Measurements from ENCODE around the gene GSTP1.
"Not testable (repeated sequence)": the region's sequence is repeated elsewhere in the genome, so short reads cannot be mapped to it uniquely, and the experiment has no call there.

Gene GSTP1

DNA sequence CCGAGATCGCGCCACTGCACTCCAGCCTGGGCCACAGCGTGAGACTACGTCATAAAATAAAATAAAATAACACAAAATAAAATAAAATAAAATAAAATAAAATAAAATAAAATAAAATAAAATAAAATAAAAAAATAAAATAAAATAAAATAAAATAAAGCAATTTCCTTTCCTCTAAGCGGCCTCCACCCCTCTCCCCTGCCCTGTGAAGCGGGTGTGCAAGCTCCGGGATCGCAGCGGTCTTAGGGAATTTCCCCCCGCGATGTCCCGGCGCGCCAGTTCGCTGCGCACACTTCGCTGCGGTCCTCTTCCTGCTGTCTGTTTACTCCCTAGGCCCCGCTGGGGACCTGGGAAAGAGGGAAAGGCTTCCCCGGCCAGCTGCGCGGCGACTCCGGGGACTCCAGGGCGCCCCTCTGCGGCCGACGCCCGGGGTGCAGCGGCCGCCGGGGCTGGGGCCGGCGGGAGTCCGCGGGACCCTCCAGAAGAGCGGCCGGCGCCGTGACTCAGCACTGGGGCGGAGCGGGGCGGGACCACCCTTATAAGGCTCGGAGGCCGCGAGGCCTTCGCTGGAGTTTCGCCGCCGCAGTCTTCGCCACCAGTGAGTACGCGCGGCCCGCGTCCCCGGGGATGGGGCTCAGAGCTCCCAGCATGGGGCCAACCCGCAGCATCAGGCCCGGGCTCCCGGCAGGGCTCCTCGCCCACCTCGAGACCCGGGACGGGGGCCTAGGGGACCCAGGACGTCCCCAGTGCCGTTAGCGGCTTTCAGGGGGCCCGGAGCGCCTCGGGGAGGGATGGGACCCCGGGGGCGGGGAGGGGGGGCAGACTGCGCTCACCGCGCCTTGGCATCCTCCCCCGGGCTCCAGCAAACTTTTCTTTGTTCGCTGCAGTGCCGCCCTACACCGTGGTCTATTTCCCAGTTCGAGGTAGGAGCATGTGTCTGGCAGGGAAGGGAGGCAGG is at the start of gene GSTP1:
Gene GSTP1, plus strand, starts transcription at position 566 of the 958 bp plus-strand sequence. Its CDS starts 32 bp downstream, at position 598.
- DNase-seq = peak; percentile 73 to 94

DNA sequence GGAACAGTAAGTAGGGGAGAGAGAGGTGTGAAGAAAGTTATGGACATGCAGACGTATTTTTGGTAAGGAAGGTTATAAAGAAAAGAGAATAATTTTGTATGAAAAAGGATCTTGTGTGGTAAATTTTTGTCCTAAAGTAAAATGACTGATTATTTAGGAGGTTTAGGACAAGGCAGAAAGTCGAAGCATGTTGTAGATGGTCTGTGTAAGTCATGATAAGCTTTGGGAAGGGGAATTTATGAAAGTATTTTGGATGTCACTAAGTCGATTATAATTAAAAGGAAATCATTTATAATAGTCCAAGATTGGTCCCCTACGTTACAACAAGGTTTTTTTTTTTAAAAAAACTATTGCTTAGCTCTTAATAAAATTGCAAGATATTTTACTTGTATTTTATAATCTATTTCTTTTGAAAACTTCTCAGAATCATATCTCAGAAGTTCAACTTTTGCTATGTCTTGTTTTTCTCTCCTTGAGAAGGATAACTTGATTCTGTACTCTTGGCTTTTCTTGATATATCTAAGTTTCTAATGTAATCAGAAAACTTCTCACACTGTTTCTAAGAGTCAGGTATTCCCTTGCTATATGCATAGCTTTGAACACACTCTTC is 49.4 kb upstream of the GSTP1 start:
- no peak for DNase-seq

DNA sequence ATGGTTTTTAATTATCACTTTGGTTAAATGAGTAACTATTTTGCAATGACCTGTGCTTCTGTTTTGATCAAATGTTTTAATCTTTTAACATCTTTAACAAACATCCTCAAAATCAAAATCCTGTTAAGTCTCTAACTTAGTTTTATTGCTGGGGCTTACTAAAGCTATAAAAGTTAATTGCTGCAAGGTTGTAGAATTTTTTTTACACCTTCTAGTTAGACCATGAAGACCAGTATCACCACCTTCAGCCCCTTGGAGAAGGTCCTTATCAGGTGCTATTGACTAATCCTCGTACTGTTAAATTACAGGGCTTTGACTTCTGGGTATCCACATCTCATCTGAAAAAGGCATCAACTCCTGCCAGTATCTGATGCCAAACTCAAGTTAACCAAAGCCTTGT is 48.1 kb upstream of the GSTP1 start:
- no peak for DNase-seq

DNA sequence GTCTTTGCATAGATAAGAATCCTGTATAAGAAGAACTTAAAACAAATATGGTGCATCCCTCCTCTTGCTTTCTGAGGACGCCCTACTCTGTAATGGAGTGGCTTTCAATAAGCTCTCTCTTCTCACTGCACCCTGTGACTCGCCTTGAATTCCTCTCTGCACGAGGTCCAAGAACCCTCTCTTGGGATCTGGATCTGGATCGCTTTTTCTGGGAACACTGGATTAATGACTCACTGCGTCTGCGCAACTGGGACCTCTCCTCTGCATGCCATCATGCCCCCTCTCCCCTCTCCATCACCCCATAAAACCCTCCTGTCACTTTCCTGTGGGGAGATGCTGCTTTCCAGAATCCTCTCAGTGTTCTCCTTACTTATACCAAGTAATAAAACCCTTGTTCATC is 45.3 kb upstream of the GSTP1 start:
- DNase-seq = no peak

DNA sequence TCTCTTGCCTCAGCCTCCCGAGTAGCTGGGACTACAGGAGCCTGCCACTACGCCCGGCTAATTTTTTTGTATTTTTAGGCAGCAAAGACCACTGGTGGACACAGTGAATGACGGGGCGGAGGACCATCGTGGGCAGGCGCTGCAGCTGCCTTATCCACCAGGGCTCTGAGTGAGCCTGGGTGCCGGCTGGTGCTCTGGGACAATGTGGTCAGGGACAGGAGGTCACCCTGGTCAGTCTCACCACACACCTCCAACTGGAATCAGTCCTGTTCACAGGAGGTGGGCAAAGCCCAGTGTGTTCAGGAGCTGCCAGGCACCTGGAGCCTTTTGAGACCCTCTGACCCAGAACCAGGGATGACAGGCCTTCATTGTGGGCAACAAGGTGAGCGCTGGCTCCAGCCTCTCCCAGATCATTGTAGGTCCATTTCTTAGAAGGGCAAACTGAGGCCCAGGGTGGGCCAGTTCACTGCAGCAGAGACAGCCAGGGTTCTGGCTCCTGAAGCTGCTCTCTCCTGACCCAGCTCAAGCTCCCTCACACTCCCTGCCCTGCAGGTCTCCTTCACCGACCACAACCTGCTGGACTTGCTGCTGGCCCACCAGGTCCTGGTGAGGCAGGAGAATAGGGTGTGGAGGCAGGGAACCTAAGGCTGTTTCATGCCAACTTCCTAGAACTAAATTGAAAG is 44.6 kb upstream of the GSTP1 start:
- DNase-seq = no peak

DNA sequence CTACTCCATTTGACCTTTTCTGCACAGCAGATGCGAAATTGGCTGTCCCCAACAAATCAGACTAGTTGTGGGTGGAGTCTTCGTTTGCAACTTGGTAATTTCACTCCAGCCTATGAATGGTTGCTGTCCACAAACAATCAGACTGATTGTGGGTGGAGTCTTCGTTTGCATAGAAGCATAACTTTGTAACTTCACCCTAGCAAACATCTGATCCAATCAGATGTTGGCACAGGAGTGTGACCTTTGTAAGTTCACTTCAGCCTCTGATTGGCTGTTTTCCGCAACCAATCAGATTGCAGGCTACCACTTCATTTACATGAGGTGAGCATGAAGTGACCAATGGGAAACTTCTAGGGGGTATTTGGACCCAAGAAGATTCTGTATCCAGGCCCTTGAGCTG is 44.1 kb upstream of the GSTP1 start:
- DNase-seq = no peak

DNA sequence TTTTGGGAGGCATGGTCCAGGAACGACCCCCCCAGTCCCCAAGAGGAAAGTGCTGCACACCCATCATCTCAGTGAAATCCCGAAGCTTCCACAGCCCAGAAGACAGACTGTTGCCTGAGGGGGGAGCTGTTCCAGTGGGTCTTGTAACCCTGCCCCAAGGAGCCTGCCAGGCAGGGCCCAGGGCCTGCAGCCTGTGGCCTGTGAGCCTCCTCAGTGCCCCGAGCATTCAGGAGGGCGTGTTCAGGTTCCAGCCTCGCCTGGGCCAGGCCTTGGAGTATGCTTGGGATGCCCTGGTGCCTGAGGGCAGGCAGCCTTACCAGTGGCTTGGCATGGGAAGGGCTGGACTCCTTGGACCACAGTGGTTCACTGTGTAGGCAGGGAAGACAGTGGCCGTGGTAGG is 42.4 kb upstream of the GSTP1 start:
- no peak for DNase-seq

DNA sequence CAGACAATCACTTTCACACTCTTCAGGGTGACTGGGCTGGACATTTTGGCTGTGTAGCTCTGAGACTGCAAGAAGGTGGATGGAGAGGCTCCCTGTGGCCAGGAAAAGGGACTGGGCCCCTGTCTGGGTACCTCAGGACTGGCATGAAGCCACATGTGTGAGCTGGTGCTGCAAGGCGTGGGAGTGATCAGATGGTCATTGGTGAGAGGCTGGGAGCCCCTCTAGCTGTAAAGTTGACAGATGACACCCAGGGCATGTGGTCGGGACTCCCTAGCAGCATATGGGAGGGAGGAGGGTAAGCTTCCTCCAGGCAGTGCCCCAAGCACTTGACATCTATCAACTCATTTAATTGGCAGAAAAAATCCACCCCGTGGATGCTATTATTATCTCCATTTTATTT is 41.4 kb upstream of the GSTP1 start:
- no peak for DNase-seq

DNA sequence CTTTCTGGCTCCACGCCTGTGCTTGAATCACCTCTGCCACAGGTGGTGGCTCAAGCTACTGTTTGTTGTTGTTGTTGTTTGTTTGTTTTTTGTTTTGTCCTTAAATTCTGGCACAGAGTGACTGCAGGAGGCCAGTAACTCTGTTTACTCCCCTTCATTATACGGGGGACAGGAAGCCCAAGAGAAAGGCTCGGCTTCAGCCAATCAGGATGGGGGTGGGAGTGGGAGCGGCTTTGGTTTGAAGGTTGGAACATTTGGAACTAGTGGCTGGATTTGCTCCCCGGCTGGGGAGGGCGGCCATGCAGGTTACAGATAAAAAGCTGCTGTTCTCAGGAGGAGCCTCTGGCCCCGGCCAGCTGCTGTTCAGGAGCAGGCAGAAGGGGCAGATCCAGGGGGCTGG is 40.6 kb upstream of the GSTP1 start:
- DNase-seq = no peak

DNA sequence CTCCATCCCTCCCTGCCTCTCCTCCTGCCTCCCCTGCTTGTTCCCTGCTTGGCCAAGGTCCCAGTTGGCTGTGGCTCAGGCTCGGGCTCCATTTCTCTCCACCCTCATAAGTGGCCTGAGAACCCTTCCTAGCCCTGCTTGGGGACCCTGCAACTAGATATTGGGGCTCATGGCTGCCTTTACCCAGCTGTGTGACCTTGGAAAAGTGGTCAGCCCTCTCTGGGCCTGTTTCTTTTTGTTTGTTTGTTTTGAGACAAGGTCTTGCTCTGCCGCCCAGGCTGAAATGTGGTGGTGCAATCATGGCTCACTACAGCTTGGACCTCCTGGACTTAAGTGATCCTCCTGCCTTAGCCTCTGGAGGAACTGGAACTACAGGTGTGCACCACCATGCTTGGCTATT is 40.0 kb upstream of the GSTP1 start:
- no peak for DNase-seq

DNA sequence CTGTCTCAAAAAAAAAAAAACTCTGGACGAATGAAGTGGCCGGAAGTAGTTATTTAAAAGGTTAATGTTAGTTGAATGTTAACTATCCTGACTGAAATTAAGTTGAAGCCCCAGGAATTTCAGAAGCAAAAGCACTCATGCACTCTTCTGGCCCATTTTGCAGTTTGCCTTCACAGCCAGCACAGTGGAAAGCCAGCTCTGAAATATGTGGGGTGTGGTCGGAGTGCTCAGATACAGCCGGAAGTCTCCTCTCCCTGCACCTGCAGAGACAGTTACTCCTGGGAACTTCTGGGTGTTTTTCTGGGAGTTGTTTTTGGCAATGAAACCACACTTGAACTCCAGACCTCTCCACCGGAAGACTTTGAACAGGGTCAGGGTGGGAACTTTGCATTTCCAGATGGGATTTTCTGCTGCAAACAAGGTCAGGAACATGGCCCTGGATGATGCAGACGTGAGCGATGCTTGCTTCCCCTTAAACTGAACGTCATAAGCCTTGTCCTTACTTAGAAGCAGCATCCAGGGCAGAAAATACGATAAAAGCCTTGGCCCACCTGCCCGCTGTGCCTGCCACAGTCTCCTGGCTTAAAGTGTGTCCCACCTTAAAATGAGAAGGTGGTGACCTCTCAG is 38.9 kb upstream of the GSTP1 start:
- DNase-seq = no peak

DNA sequence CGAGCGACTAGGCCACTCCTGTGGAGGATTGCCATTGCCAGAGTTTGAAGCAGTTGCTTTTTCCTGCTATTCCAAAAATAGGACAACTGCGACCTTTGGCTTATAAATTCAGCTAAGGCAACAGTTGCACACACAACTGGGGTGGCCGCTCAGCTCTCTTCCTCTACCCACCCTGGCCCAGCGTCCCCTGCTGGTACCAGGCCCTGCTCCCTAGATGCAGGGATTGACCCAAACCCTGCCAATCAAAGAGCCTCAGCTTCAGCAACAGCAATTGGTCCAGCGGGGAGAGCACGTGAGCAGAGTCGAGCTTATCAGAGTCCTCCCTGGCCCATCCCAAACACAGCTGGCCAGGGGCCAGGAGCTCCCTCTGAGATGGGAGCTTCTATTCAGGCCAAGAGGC is 38.3 kb upstream of the GSTP1 start:
- DNase-seq = peak in 1 of 2 experiments; percentile 11

DNA sequence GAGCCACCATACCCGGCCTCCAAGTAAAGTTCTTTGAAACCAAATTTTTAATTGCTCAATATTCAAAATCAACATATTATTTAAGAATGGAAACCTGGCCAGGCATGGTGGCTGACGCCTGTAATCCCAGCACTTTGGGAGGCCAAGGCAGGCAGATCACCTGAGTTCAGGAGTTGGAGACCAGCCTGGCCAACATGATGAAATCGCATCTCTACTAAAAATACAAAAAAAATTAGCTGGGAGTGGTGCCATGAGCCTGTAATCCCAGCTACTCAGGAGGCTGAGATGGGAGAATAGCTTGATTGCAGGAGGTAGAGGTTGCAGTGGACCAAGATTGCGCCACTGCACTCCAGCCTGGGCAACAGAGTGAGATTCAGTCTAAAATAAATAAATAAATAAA is 35.5 kb upstream of the GSTP1 start:
- not testable (repeated sequence) for DNase-seq

DNA sequence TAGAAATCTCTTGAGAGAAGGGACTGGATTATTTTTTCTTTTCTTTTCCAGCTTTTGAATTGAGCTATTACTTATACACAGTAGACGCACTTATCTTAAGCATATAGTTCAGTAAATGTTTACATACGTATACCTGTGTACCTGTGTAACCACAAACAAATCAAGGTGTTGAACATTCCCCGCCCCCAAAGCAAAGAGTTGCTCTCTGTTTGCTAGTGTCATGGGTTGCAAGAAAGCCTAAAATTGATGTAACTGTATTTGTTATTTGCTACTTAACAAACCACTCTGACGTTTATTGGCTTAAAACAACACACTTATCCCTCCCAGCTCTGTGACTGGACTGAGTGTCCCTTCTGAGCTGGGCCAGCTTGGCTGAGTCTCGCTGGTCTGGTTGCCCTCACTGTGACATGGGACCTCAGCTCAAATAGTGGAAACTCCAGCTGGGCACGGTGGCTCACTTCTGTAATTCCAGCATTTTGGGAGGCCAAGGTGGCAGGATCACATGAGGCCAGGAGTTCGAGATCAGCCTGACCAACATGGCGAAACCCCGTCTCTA is 35.0 kb upstream of the GSTP1 start:
- DNase-seq = no peak

DNA sequence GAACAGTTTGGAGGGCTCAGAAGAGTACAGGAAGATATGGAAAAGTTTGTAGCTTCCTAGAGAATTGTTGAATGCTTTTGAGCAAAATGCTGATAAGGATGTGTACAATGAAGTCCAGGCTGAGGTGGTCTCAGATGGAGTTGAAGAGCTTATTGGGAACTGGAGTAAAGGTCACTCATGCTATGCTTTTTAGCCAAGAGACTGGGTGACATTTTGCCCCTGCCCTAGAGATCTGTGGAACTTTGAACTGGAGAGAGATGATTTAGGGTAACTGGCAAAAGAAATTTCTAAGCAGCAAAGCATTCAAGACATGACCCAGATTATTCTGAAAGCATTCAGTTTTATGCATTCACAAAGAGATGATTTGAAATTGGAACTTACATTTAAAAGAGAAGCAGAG is 32.5 kb upstream of the GSTP1 start:
- DNase-seq = no peak

DNA sequence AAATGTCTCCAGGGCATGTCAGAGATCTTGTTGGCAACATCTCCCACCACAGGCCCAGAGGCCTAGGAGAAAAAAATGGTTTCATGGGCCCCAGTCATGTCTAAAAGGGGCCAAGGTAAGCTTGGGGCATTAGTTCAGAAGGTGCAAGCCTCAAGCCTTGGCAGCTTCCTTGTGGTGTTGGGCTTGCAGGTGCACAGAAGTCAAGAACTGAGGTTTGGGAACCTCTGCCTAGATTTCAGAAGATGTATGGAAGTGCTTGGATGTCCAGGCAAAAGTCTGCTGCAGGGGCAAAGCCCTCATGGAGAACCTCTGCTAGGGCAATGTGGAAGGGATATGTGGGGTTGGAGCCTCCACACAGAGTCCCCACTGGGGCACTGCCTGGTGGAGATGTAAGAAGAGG is 31.9 kb upstream of the GSTP1 start:
- DNase-seq = not testable (repeated sequence)

DNA sequence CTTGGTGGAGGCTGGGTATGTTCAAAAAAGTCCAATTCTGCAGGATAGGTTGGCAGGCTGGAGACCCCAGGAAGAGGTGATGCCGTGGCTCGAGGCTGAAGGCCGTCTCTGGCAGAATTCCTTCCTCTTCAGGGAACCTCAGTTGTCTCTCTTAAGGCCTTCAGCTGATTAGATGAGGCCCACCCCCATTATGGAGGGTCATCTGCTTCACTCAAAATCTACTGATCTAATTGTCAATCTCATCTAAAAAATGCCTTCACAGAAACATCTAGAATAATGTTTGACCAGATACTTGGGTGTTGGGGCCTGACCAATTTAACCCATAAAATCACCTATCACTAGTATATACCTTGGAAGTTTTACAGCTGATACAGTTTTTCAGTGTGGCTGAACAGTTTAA is 27.4 kb upstream of the GSTP1 start:
- DNase-seq = no peak

DNA sequence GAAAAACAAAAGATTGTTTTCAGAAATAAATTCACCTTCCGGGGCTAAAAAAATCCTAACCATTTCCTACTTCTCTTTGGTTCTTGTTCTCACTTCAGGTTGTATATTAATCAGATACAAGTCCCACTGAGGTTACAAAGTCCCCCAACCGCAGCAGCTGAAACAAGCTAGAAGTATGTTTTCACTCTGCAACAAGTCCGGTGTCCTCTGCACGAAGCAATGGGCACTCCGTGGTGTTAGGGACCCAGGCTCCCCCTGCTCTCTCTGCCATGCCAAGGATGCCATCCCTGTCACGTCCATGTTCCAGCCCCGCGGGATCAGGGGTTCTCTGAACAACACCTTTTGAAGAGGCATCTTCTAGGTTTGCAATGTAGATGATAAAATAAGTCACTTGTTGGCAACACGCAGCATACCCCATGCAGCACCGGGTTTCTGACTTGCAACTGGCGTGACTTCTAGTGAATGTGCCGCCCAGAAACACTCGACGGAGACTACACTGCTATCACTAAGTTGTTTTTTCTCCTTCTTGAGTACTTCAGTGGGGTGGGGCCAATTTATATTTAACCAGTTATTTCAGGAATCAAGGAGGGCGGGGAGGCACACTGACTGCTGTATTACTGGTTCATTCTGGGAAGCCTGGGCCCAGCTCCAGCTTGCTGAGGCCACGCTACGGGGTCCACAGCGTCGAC is 25.4 kb upstream of the GSTP1 start:
- no peak for DNase-seq

DNA sequence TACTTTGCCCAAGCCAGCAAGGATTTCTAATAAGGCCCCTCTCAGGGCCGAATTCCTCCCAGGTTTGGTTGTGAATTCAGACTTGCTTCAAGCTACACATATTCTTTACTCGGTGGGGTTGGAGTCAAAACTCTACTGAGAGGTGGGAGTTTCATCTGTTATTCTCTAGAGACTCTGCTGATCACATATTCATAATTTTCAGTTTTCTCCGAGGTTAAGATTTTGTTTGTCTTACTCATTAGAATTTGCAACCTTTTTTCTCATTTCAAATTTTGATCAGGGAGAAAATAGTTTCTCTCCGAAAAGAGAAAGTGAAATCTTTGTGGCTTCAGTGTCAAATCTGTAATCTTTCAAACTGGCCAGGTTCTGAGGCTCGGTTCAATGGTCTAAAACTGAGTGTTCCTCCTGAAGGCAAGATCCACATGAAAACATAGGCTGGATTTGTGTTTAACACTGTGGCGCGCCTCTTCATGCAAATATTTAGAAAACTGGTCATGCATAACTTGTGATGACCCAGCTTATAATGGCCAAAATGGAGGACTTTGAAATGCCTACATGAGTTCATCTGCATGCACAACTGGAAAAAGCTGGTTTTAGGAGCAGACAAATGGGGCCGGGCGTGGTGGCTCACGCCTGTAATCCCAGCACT is 21.5 kb upstream of the GSTP1 start:
- DNase-seq = no peak

DNA sequence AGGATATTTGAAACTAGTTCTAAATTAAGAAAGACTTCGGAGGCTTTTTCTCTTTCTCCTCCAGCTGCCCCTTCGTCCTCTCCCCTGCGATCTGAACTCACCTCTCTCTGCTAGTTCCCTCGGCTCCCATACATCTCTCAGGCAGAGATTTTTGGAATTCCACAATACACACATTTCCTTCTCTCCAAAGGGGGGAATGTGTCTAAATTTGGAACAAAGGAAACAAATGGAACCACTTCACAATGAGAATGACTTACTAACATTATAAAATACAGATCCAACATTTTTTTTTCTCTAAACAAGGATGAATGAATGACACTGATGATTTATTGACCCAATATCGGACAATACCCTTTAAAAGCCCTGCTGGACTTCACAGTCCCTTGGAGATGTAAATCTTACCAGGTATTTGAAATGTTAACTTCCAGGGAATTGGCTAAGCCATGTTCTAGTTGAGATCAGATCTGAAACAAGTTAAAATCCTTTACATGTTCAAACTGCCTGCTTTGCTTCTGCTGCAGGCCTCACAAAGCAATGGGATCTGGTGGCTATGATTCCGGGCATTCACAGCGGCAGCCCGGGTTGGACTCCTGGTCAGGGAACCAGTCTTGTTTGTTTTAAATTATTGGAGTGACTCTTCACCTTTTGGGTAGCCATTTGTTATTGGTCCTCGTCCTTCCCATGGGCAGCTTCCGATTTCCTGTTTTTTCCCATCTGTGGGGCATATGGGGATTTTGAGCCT is 20.5 kb upstream of the GSTP1 start:
- DNase-seq = no peak

DNA sequence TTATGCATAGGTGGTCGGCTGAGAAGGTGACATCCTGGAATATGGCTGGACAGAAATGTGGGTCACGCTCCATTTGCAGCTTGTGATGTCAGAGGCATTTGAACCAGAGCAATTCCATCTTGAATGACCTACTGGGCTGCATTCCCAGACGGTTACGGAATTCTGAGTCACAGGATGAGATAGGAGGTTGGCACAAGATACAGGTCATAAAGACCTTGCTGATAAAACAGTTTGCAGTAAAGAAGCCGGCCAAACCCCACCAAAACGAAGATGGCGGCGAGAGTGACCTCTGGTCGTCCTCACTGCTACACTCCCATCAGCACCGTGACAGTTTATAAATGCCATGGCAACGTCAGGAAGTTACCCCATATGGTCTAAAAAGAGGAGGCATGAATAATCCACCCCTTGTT is 19.9 kb upstream of the GSTP1 start:
- not testable (repeated sequence) for DNase-seq

All from NCI-H446 (cell line).